IPS-18a (cell line): ENCODE measurements around the gene LBHD2.
"Not testable (repeated sequence)": the region's sequence is repeated elsewhere in the genome, so short reads cannot be mapped to it uniquely, and the experiment has no call there.

Experiments
- H3K27ac ChIP-seq: one replicate; pipeline ENCODE4 v1.5.1; 2013; ENCODE audit warnings: low read length
- H3K27me3 ChIP-seq: one replicate; pipeline ENCODE4 v1.6.1; 2013; ENCODE audit warnings: mild to moderate bottlenecking, low read length; ENCODE audit not compliant: control insufficient read depth, insufficient read depth
- H3K36me3 ChIP-seq: one replicate; pipeline ENCODE4 v1.6.1; 2013; ENCODE audit warnings: low read depth, low read length; ENCODE audit not compliant: control insufficient read depth
- H3K4me1 ChIP-seq: one replicate; pipeline ENCODE4 v1.6.1; 2013; ENCODE audit warnings: low read depth, low read length; ENCODE audit not compliant: control insufficient read depth
- H3K4me3 ChIP-seq: one replicate; pipeline ENCODE4 v1.5.1; 2013; ENCODE audit warnings: low read length
- H3K9ac ChIP-seq: one replicate; pipeline ENCODE4 v1.6.1; 2013; ENCODE audit warnings: mild to moderate bottlenecking, low read length, moderate library complexity
- H3K9me3 ChIP-seq: one replicate; pipeline ENCODE4 v1.6.1; 2013; ENCODE audit warnings: low read depth, low read length; ENCODE audit not compliant: control insufficient read depth

The LBHD2 gene

GRCh38 chr14:103084021-103084919 lies at the start of gene LBHD2:
LBHD2 (plus strand) TSS chr14:103084210; CDS start chr14:103086013, 1,803 bp downstream.
- H3K4me1 ChIP-seq = no peaks in the 10 kb centered on the region
- H3K27ac ChIP-seq = no peak within 1 kb of the TSS
- no peaks in the 10 kb centered on the region for H3K36me3 ChIP-seq
- H3K4me3 ChIP-seq = no peak within 1 kb of the TSS
- H3K9ac ChIP-seq = no peak within 1 kb of the TSS
- peaks cover 29% of the 10 kb centered on the region for H3K27me3 ChIP-seq
- H3K9me3 ChIP-seq = no peaks in the 10 kb centered on the region

DNA sequence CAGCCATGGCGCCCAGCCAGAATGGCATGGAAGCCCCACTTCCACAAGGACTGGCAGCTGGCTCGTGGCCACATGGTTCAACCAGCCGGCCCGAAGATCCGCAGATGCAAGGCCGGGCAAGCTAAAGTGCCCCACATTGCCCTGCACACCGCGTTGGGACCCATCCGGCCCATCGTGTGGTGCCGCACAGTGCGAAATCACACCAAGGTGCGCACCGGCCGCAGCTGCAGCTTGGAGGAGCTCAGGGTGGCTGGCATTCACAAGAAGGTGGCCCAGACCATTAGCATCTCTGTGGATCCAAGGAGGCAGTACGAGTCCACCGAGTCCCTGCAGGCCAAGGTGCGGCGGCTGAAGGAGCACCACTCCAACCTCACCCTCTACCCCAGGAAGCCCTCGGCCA lies 42.5 kb upstream of the LBHD2 start:
- H3K9me3 ChIP-seq = no peaks in the 10 kb centered on the region
- H3K4me1 ChIP-seq = peaks cover 7% of the 10 kb centered on the region
- H3K4me3 ChIP-seq = no peak overlapping the region
- H3K36me3 ChIP-seq = peaks cover 3% of the 10 kb centered on the region
- H3K27me3 ChIP-seq = no peaks in the 10 kb centered on the region
- no peak overlapping the region for H3K27ac ChIP-seq
- no peak overlapping the region for H3K9ac ChIP-seq

- no peaks in the 10 kb centered on the region for H3K27me3 ChIP-seq
- H3K36me3 ChIP-seq = peaks cover 3% of the 10 kb centered on the region
- no peaks in the 10 kb centered on the region for H3K9me3 ChIP-seq
- H3K9ac ChIP-seq = no peak overlapping the region
- peaks cover 7% of the 10 kb centered on the region for H3K4me1 ChIP-seq
- H3K4me3 ChIP-seq = no peak overlapping the region
- no peak overlapping the region for H3K27ac ChIP-seq
Observed at GRCh38 chr14:103043257-103044015, 40.6 kb upstream of the LBHD2 start.

- Histone ChIP-seq H3K9me3 (no peaks in the 10 kb centered on the region), H3K27ac (no peak overlapping the region), H3K4me1 (peaks cover 7% of the 10 kb centered on the region), H3K36me3 (peaks cover 3% of the 10 kb centered on the region), H3K9ac (no peak overlapping the region), H3K27me3 (no peaks in the 10 kb centered on the region), H3K4me3 (no peak overlapping the region)
Observed at GRCh38 chr14:103045371-103045869, 38.6 kb upstream of the LBHD2 start.

GRCh38 chr14:103047453-103047852 lies 36.6 kb upstream of the LBHD2 start:
- not testable (repeated sequence) for H3K4me1 ChIP-seq, H3K36me3 ChIP-seq

DNA sequence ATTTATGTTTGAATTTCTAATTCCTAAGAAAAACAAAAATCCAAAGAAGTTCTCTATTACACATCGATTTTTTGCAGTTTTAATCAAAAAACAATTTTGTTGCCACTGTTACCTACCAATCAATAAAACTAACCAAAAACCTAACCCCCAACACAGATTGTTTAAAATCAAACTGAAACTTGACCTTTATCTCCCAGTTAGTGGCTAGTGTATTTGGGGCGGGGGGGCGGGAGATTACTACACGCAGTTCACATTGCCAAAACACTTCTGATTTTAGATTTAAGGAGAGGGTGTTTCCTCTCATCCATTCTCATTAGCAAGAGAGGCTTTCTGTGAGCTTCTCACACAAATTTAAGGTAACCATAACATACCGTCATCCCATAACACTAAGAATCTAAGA lies 33.1 kb upstream of the LBHD2 start:
- Histone ChIP-seq H3K9me3 (no peaks in the 10 kb centered on the region), H3K4me3 (no peak overlapping the region), H3K9ac (no peak overlapping the region), H3K27ac (no peak overlapping the region), H3K4me1 (peaks cover 8% of the 10 kb centered on the region), H3K36me3 (no peaks in the 10 kb centered on the region), H3K27me3 (no peaks in the 10 kb centered on the region)

More at GRCh38 chr14:103047453-103047852, 36.6 kb upstream of the LBHD2 start:
- H3K27ac ChIP-seq, H3K4me3 ChIP-seq, H3K27me3 ChIP-seq, H3K9ac ChIP-seq, H3K9me3 ChIP-seq: not testable (repeated sequence)

- Histone ChIP-seq H3K9ac (no peak overlapping the region), H3K9me3 (no peaks in the 10 kb centered on the region), H3K4me3 (no peak overlapping the region), H3K27me3 (no peaks in the 10 kb centered on the region), H3K36me3 (no peaks in the 10 kb centered on the region), H3K27ac (no peak overlapping the region), H3K4me1 (peaks cover 6% of the 10 kb centered on the region)
Observed at GRCh38 chr14:103052407-103052806, 31.6 kb upstream of the LBHD2 start.

- Histone ChIP-seq H3K4me1 (peaks cover 6% of the 10 kb centered on the region), H3K4me3 (peak overlapping the region; percentile 55), H3K27me3 (no peaks in the 10 kb centered on the region), H3K27ac (no peak overlapping the region), H3K36me3 (no peaks in the 10 kb centered on the region), H3K9me3 (no peaks in the 10 kb centered on the region), H3K9ac (no peak overlapping the region)
Observed at GRCh38 chr14:103055695-103056094, 28.3 kb upstream of the LBHD2 start.

DNA sequence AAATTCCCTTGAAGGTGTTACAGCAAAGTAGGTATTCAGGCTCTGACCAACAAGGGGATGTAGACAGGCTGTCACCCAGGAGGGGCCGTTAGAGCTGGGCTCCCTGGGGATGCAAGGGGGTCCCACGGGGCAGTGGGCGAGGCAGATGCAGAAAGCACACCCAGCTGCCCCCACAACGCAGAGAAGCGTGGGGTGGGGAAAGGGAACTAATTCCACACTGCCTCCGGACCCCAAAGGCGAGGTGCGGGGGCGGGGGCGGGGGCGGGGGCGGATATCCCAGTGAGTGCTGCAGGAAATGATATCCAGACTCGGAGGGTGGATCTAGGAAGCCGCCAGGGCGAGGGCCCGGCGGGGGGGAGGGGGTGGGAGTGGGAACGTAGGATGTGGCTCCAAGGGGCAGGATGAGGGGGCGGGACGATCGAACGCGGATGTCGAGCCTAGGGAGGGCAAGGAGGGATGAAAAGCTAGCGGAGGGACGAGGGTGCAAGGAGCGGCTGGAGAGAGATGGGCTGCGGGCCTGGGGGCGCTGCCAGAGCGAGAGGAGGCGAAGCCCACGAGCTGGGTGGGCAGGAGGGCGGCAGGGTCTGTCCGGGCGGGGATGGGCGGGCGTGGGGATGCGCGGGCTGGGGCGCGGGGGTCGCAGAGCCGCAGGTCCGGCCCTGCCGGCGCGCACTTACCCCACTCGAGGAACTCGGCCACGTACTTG lies 27.5 kb upstream of the LBHD2 start:
- H3K4me1 ChIP-seq = peaks cover 6% of the 10 kb centered on the region
- no peaks in the 10 kb centered on the region for H3K27me3 ChIP-seq
- H3K9ac ChIP-seq = no peak overlapping the region
- no peaks in the 10 kb centered on the region for H3K36me3 ChIP-seq
- H3K27ac ChIP-seq = no peak overlapping the region
- H3K9me3 ChIP-seq = no peaks in the 10 kb centered on the region
- H3K4me3 ChIP-seq = peak overlapping the region; percentile 55

GRCh38 chr14:103057028-103057371 lies 27.0 kb upstream of the LBHD2 start:
- H3K4me3 ChIP-seq = peak overlapping the region; percentile 55

More at GRCh38 chr14:103057028-103057371, 27.0 kb upstream of the LBHD2 start:
- Histone ChIP-seq H3K9me3 (no peaks in the 10 kb centered on the region), H3K27ac (no peak overlapping the region), H3K4me1 (peaks cover 6% of the 10 kb centered on the region), H3K9ac (no peak overlapping the region), H3K36me3 (no peaks in the 10 kb centered on the region), H3K27me3 (no peaks in the 10 kb centered on the region)
